Stomach (tissue), 9 donors: ENCODE results near the gene DOK6. TPM values are rescaled to one million over a fixed set of nuclear protein-coding genes. Genes with fewer than 3 reads are reported as not detected.

Experiments
- DNase-seq, 2 donors: peaks; one replicate each; pipeline versions ENCODE4 v3.0.0 to v3.0.0-alpha.2; 2013 to 2019
- H3K27ac ChIP-seq, 5 donors: fragments of 200-600 bp in 4 of 5; sonication (generic) in 4 of 5; one replicate each; pipeline ENCODE4 v1.5.1; 2013 to 2019; ENCODE audit warnings: mild to moderate bottlenecking in 1 of 5, moderate library complexity in 1 of 5
- H3K27me3 ChIP-seq, 3 donors: fragments of 200-600 bp; sonication (generic); one replicate each; pipeline ENCODE4 v1.5.1; 2017 to 2019; ENCODE audit warnings: mixed run types in 1 of 3
- H3K36me3 ChIP-seq, 4 donors: fragments of 200-600 bp; sonication (generic); 1 replicate in 3 of 4; 2 replicates in 1 of 4; pipeline ENCODE4 v1.5.1; 2016 to 2019
- H3K4me1 ChIP-seq, 4 donors: fragments of 200-600 bp; sonication (generic); one replicate each; pipeline ENCODE4 v1.5.1; 2016 to 2019
- H3K4me3 ChIP-seq, 4 donors: fragments of 200-600 bp; sonication (generic) in 3 of 4; one replicate each; pipeline ENCODE4 v1.5.1; 2016 to 2019; ENCODE audit warnings: mild to moderate bottlenecking in 1 of 4
- H3K9me3 ChIP-seq, 4 donors: fragments of 200-600 bp; sonication (generic); one replicate each; pipeline ENCODE4 v1.5.1; 2016 to 2019
- EP300 ChIP-seq: sonication (generic); formaldehyde crosslinking; IDR thresholded peaks from one replicate; pipeline ENCODE4 v1.6.1; 2017; ENCODE audit warnings: antibody characterized with exemption
- POLR2A ChIP-seq, 4 donors: fragments of 450-650 bp; IDR thresholded peaks; one replicate each; pipeline ENCODE4 v1.6.1; 2016; ENCODE audit warnings: antibody characterized with exemption in 4 of 4, control low read depth in 2 of 4, mild to moderate bottlenecking in 1 of 4, moderate library complexity in 1 of 4
- POLR2AphosphoS5 ChIP-seq, 3 donors: sonication (generic); formaldehyde crosslinking; IDR thresholded peaks; one replicate each; pipeline ENCODE4 v1.6.1; 2016; ENCODE audit warnings: antibody characterized with exemption in 3 of 3
- WGBS, 5 donors: extraction: QIAGEN DNeasy Blood & Tissue Kit in 3 of 5; methylation state at CpG; one replicate each; pipeline versions ENCODE4 v1.1.5 to v1.1.7; 2013 to 2018; 5-methylcytosine and 5-hydroxymethylcytosine counted together
- intact Hi-C: fragments of 100-400 bp; cut with DNase I; formaldehyde crosslinking; loops from one replicate; pipeline ENCODE4 v1.15.1; 2023; ENCODE audit warnings: low total_unique reads
- polyA plus RNA-seq, 3 donors: library from polyadenylated mRNA; stranded (reverse); fragments of 200-250 nt; gene quantifications; one replicate each; pipeline ENCODE4 v1.2.3, GENCODE V29; 2013
- total RNA-seq, 5 donors: library from RNA; depleted of rRNA; stranded (reverse); fragments of >200 nt; gene quantifications; one replicate each; pipeline versions ENCODE4 v1.1.0 to v1.2.3, GENCODE V29; 2014 to 2016
- TF ChIP-seq, protein P1 (sequence below), 7 experiments: fragments of 450-650 bp in 4 of 7; fragments of 200-600 bp in 3 of 7; sonication (generic) in 3 of 7; IDR thresholded peaks; one replicate each; pipeline ENCODE4 v1.5.1; 2016 to 2019; ENCODE audit warnings: antibody characterized with exemption in 7 of 7, control low read depth in 2 of 7, mild to moderate bottlenecking in 1 of 7
- donor health status: healthy with polysubstance abuse.
- donor health status: Bipolar disorder and iron deficiency.
- donor health status: healthy.

Gene DOK6
- total and polyA plus RNA-seq, 8 donors = 0.18 to 10.1 (median 1.7) TPM; not detected in 1

- intact Hi-C loops = no loop called here
- no peak for DNase-seq
- 42 to 60% (median 51%) methylated on average over 2 of the region's 2 CpGs for WGBS, 5 donors
- TF ChIP-seq POLR2AphosphoS5 (IDR thresholded peaks at IDR 0.05) = no peak
- TF ChIP-seq POLR2A (IDR thresholded peaks at IDR 0.05) = no peak
- TF ChIP-seq EP300 = no peak
- TF ChIP-seq, protein P1, sequence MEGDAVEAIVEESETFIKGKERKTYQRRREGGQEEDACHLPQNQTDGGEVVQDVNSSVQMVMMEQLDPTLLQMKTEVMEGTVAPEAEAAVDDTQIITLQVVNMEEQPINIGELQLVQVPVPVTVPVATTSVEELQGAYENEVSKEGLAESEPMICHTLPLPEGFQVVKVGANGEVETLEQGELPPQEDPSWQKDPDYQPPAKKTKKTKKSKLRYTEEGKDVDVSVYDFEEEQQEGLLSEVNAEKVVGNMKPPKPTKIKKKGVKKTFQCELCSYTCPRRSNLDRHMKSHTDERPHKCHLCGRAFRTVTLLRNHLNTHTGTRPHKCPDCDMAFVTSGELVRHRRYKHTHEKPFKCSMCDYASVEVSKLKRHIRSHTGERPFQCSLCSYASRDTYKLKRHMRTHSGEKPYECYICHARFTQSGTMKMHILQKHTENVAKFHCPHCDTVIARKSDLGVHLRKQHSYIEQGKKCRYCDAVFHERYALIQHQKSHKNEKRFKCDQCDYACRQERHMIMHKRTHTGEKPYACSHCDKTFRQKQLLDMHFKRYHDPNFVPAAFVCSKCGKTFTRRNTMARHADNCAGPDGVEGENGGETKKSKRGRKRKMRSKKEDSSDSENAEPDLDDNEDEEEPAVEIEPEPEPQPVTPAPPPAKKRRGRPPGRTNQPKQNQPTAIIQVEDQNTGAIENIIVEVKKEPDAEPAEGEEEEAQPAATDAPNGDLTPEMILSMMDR (IDR thresholded peaks at IDR 0.05) = no peak
- Histone ChIP-seq H3K27ac (no peak overlapping the region), H3K27me3 (no peaks in the 10 kb centered on the region), H3K36me3 (no peaks in the 10 kb centered on the region), H3K4me1 (no peaks in the 10 kb centered on the region), H3K9me3 (no peaks in the 10 kb centered on the region), H3K4me3 (no peak overlapping the region)
Measured at GRCh38 chr18:69371729-69372128, 29.0 kb upstream of the DOK6 start.

GRCh38 chr18:69380324-69380723, 20.4 kb upstream of the DOK6 start:
- Histone ChIP-seq H3K4me1 (no peaks in the 10 kb centered on the region), H3K36me3 (no peaks in the 10 kb centered on the region), H3K9me3 (no peaks in the 10 kb centered on the region), H3K4me3 (no peak overlapping the region), H3K27ac (no peak overlapping the region), H3K27me3 (no peaks in the 10 kb centered on the region)
- DNase-seq = no peak
- WGBS, 5 donors = 73 to 84% (median 80%) methylated on average over 7 of the region's 7 CpGs
- intact Hi-C loops = no loop called here
- TF ChIP-seq, protein P1 (IDR thresholded peaks at IDR 0.05) = no peak
- no peak for TF ChIP-seq POLR2A (IDR thresholded peaks at IDR 0.05)
- no peak for TF ChIP-seq EP300
- no peak for TF ChIP-seq POLR2AphosphoS5 (IDR thresholded peaks at IDR 0.05)

- Histone ChIP-seq H3K27ac (no peak overlapping the region), H3K4me3 (no peak overlapping the region), H3K4me1 (no peaks in the 10 kb centered on the region), H3K9me3 (no peaks in the 10 kb centered on the region), H3K27me3 (no peaks in the 10 kb centered on the region), H3K36me3 (no peaks in the 10 kb centered on the region)
- TF ChIP-seq POLR2A (IDR thresholded peaks at IDR 0.05) (no peak), EP300 (no peak), POLR2AphosphoS5 (IDR thresholded peaks at IDR 0.05) (no peak)
- TF ChIP-seq, protein P1 (IDR thresholded peaks at IDR 0.05) = no peak
- intact Hi-C loops = no loop called here
- no peak for DNase-seq
- 43 to 56% (median 53%) methylated on average over 3 of the region's 3 CpGs for WGBS, 5 donors
Measured at GRCh38 chr18:69383186-69383585, 17.5 kb upstream of the DOK6 start.

DNA sequence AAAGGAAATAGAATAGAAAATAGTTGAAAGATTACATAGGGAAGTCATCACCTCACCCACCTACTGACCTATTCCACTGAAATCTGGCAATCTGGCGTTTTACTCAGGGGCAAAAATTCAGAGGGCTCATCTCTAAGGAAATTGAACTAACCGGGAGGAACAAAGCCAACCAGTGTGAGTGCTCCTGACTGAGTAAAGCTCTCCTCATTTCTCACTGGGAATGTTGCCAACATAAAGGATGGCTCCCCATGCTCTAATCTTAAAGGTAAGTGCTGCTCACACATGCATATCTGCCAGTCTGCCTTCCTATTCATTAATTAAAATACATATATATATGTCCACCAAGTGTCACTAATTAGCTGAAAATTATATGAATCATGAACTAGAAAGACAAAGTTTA, 13.5 kb upstream of the DOK6 start:
- H3K27me3 ChIP-seq = no peaks in the 10 kb centered on the region
- no peak overlapping the region for H3K4me3 ChIP-seq
- no peak for DNase-seq
- no peaks in the 10 kb centered on the region for H3K9me3 ChIP-seq
- no peak for TF ChIP-seq POLR2AphosphoS5 (IDR thresholded peaks at IDR 0.05)
- TF ChIP-seq, protein P1 (IDR thresholded peaks at IDR 0.05) = no peak
- no peak for TF ChIP-seq EP300
- TF ChIP-seq POLR2A (IDR thresholded peaks at IDR 0.05) = no peak
- H3K27ac ChIP-seq = no peak overlapping the region
- 43 to 70% (median 52%) methylated on average over 2 of the region's 2 CpGs for WGBS, 5 donors
- no peaks in the 10 kb centered on the region for H3K4me1 ChIP-seq
- intact Hi-C loops = no loop called here
- H3K36me3 ChIP-seq = no peaks in the 10 kb centered on the region
